Measurements from ENCODE around the gene KCNAB1.
"Not testable (repeated sequence)": the region's sequence is repeated elsewhere in the genome, so short reads cannot be mapped to it uniquely, and the experiment has no call there.

KCNAB1 gene

DNA sequence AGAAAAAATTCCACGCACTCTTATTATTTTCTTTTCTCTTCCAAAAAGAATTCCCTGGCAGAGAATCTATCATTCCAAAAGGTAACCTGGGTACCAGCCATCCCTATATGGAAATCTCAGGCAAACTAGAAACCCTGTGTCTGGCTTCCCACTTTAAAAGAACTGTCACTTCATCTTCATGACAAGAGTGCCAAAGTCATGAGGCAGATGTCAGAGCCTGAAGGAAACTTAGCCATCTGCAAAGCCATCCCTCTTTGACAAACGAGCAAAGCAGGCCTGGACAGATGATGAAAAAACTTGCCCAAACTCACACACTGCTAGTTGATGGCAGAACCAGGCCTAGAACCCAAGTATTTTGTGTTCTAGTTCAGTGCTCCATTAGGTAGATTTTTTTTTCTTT lies 418.7 kb downstream of the KCNAB1 start:
- DNase-seq (ENCODE audit: low read depth), result no peak

DNA sequence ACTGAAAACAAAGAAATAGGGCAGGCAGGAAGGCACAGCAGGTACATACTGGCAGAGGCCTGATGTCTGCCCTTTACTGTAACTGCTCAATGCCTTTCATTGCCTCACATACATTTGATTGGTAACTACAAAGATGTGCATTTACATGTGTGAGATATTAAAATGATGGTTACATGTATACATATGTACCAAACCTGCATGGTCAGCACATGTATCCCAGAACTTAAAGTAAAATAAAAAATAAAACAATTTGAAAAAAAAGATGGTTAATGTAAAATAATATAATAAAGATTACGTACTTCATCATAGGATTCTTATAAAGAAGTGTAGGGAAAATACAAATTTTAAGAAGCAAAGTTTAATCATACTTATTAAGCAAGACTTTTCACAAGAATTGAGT lies 419.4 kb downstream of the KCNAB1 start:
- no peak for DNase-seq (ENCODE audit: low read depth)

DNA sequence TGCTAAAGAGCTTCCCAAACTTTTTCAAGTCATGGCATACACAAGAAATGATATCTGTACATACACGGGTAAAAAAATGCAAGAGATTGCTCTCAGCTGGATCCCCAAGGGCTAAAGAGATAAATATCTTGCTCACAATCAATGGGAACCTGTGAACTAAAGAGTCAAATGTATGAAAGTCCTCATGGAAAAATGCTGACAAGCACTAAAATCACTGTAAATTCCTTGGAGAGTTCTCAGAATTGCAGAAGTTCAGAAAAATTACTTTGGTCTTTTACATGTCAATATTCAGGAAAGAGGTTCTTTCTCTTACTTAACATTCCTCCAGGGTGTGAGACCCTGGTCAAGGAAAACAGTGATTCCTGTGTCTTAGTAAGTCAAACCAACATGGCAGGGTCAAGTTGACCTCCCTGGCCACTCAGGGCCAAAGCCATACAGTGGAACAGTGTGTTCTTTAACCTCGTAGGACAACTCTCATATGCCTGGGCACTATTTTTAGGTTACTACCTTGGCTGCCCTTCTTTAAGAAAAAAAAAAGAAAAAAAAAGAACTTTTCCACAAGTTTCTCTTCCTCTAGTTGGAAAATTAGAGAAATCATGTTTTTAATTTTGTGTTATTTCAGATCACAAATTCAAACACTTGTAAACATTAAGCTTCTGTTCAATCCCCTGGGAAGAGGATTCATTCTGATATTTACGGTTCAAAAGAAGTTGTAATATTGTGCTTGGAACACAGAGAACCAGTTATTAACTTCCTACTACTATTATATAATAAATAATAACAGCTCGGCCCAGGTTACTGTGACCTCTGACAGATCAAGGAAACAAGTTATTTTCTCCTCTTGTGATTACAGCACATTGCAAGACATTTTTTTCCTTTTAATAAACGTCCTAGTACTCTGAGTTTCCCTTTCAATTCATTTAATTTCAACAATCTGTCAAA lies 422.0 kb downstream of the KCNAB1 start:
- no peak for DNase-seq (ENCODE audit: low read depth)

DNA sequence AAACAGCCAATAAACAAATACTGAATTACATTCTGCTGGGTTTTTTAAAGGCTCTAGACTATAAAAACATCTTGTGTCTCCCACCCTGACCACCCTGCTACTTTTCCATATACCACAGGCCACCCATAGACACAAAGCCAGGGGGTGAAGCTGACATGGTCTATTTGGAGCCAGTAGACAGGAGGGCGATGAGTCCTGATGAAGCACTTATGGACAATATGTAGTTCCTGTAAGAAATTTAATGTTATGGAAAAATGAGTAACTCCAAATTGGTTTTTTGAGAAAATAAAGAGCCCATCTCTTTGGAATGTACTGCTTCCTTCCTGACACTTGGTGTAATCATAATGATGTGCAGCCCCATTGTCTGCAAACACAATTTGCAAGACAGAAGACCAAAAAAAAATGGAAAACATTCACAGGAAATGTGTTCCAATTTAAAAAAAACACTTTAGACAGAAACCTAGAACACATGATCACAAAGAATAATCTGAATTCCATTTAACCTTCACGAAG lies 422.7 kb downstream of the KCNAB1 start:
- no peak for DNase-seq (ENCODE audit: low read depth)

DNA sequence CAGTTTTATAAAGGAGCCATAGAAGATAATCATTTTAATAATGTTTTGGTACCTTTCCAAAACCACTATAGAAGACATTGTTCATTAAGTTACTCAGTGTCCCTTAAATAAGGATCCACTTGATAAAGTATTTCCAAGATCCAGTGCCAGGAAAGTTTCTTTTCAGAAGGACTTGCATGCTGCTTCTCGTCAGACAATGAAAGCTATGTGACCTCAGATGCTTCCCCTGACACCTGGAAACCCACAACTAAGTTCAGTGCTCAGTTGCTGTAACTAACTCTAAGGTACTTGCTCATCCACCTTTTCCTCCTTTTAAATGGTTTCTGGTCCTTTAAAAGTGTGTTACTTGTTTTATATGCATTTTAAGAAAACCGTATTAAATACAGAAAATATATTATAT lies 427.3 kb downstream of the KCNAB1 start:
- no peak for DNase-seq (ENCODE audit: low read depth)

DNA sequence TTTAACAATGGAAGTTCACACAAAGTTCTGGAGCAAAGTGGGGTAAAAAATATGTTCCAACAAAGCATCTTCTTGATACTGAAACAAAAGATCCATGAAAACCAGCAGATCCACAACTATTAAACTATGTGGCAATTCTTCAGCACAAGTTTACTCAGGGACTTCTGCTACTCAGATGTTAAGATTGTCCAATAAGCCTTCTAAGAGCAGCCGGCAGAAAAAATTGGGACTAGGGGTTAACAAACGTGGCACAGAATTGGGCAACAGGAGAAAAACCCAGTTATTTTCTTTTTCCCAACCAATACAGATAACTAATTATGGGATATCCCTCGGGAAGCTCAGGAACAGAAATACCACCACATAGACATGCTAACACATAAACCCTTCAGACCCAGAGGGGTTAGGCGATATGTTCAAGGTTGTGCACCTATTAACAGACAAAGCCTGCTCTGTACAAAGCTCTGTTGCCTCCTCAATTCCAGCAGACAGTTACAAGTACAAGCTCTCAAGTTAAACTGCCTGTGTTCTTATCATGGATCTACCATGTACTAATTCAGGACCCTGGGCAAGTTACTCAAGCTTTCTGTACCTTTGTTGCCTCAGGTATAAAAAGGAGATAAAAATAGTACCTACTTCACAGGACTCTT lies 427.8 kb downstream of the KCNAB1 start:
- DNase-seq (ENCODE audit: low read depth), result no peak

DNA sequence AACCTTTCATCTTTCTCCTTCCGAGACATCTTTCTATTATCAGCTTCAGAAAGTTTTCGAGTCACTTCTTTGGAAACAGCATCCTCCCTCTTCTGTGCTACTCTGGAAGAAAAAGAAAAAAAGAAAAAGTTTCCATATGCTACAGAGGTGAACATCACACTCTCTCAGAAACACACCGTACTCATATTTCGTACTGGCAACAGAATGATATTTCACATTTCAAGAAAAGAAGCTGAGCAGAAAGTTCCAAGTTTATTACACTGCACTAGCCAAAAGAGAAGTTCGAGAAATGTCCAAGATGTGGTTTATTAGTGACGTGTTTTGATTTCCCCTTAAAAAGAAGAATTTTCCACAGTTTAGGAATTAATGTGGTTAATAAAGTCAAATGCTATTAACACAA lies 428.5 kb downstream of the KCNAB1 start:
- DNase-seq (ENCODE audit: low read depth), result no peak

DNA sequence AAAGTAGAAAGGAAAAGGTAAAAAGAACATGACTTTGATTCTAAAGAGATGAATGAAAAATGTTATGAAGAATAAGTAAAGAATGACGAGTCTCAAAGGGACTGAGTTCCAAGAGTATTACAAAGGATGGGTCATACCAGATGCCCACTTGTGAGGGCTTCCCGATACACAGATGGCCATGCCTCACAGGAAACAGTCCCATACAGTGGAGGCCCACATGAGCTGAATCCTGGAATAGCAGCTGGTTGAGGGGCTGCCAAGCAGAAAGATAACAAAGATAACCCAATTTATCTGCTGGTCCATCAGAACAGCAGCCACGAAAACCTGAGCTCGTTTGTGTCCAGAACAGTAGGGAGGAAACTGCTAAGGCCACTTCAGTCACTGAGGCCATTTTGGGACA lies 430.9 kb downstream of the KCNAB1 start:
- DNase-seq (ENCODE audit: low read depth), result no peak

DNA sequence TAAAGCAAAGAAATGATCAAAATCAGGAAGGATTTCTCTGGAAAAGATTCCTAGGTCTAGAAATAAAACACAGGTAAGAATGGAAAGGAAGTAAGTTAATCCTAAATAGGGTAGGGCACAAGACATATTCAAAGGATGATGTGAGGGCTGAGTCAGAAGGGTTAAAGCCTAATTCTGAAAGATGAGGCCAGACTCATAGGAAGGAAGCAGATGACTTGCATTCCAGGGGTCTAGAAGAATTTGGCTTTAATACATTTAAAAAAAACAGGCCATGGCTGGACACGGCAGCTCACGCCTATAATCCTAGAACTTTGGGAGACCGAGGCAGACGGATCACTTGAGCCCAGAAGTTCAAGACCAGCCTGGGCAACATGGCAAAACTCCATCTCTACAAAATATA lies 431.4 kb downstream of the KCNAB1 start:
- DNase-seq (ENCODE audit: low read depth), result no peak

DNA sequence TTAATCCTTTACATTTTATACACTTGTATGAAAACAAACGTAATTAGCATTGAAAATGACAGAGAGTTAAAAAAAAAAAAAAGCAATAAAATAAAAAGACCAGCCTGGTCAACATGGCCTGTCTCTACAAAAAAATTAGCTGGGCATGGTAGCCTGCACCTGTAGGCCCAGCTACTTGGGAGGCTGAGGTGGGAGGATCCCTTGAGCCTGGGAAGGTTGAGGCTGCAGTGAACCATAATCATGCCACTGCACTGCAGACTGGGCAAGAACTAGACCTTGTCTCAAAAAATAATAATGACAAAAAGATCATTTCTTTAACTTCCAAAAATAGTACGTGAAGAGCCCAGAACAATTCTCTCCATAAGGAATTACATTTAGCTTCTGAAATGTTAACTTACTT lies 432.6 kb downstream of the KCNAB1 start:
- DNase-seq (ENCODE audit: low read depth), result no peak

DNA sequence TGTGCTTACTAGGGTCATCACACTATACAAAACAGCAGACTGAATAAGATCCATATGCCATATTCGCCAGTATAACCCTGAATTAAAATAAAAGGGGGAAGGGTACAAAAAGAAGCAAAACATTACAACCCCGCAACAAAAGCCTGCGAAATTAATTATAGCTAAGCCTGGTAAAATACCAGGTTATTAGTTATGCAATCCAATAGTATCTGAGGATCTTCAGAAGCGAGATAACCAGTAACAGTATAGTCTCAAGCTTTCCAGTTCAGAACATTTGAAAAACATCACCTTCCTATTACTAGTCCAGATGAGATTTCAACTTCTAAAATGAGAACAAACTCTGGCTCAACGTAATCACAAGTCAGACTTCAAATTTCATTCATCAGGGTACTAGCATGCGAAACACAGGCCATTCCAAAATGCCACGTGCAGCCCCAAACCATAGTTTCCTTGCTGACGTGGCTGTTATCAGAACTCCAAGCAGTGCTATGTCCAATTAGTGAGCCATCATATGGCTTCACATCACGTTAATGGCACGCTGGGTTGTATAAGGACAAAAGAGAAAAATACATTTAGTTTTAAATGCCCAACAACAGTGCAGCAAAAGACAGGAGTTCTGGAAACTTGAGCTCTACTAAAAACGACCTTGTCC lies 433.5 kb downstream of the KCNAB1 start:
- no peak for DNase-seq (ENCODE audit: low read depth)

DNA sequence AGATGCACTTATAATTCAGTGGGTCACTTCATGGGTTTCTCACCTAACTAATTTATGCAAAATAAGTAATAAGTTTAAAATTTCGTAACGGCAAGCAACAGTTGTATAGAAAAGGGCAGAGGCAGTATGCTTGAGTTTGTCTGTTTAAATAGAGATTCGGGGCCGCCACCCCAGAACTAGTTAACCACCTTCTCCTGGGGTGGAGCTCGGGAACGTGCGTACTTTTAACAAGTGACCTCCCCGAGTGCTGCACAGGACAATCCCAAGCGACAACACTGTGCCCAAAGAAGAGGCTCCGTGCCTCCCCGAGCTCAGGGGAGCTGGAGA lies 434.1 kb downstream of the KCNAB1 start:
- no peak for DNase-seq (ENCODE audit: low read depth)

DNA sequence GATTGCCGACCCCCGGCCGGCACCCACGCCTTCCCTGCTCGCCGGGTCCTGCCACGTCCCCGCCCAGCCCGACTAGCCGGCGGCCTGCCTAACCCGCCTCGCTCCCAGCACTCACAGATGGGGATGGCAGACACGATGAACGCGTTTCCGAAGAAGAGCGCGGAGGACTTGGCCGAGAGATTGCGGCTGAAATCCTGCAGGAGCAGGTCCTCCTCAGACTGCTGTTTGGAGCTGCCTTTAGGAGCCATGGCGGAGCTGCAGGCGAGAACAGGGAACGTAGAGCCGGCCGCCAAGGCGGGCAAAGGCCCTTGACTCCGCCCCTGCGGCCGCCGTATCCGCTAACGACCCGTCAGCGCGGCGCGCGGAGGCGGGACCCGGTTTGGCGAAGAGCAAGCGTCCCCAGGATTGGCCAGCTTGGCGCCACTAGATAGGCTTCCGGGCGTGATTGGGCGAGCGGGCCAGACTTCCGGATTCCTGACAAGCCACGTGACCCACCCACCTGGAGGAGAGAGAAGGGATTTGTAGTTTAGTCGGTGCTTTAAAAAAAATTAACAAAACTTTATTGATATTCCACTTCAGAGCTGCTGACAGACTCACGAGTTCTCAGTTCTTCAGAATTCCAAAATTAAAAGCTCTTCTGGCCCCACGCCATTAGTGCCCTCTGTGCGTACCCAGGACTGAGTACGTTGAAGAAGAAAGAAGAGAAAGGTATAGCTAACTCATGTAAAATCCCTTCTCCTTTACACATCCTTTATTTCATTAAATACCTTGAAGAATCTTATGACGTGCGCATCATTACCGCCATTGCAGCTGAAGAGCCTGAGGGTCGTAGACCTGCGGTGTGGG lies 434.7 kb downstream of the KCNAB1 start, which contains the start of gene SSR3:
TSS of gene SSR3 (minus strand) at position 276 of the 846 bp plus-strand sequence. CDS start at position 248, 28 bp downstream.
- DNase-seq (ENCODE audit: low read depth), result peak; percentile 96

DNA sequence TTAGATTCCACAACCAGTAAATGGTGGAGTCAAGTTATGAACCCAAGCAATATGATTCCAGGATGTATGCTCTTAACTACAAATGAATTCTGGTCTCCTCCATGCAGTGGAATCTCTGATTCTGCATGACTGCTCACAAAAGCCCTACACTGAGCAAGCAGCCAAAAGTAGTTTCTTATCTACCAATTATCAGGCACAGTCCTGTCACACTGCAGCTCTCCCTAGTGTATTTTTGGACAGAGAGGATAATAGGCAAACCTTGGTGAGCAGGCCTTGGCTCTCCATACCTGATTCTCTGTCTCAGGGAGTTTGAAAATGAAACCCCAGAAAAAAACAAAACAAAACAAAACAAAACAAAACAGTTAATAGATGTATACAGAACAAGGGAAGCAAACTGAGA lies 438.0 kb downstream of the KCNAB1 start:
- no peak for DNase-seq (ENCODE audit: low read depth)

DNA sequence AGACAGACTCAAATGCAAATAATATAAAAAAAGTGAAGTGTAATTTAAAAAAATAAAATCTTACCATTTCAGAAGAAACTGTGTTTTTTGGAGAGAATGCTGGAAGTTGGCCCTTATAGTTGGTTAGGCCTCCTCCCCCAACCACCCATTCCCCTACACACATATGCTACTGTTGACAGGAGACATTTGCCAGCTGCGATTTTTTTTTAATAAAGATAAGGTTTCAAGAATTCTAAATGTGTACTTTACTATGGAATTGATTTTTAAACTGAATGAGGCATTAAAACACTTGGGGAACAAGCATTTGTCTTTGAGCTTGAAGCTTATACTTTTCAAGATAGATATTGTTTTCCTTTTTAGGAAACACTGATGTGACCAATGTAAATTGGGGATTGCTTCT lies 438.9 kb downstream of the KCNAB1 start:
- DNase-seq (ENCODE audit: low read depth), result no peak

DNA sequence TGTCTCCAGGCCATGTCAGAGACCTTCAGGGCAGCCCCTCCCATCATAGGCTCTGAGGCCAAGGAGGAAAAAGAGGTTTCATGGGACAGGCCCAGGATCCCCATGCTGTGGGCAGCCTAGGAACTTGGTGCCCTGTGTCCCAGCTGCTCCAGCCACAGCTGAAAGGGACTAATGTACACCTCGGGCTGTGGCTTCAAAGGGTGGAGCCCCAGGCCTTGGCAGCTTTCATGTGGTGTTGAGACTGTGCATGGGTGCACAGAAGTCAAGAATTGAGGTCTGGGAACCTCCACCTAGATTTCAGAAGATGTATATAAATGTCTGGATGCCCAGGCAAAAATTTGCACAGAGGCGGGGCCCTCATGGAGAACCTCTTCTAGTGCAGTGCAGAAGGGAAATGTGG lies 441.2 kb downstream of the KCNAB1 start:
- DNase-seq (ENCODE audit: low read depth), result no peak

DNA sequence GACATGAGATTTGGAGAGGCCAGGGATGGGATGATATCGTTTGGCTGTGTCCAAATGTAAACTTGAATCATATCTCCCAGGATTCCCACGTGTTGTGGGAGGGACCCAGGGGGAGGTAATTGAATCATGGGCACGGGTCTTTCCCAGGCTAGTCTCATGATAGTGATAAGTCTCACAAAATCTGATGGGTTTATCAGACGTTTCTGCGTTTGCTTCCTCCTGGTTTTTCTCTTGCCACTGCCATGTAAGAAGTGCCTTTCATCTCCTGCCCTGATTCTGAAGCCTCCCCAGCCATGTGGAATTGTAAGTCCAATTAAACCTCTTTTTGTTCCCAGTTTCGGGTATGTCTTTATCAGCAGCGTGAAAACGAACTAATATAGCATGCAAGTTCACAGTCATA lies 442.1 kb downstream of the KCNAB1 start:
- not testable (repeated sequence) for DNase-seq (ENCODE audit: low read depth)

DNA sequence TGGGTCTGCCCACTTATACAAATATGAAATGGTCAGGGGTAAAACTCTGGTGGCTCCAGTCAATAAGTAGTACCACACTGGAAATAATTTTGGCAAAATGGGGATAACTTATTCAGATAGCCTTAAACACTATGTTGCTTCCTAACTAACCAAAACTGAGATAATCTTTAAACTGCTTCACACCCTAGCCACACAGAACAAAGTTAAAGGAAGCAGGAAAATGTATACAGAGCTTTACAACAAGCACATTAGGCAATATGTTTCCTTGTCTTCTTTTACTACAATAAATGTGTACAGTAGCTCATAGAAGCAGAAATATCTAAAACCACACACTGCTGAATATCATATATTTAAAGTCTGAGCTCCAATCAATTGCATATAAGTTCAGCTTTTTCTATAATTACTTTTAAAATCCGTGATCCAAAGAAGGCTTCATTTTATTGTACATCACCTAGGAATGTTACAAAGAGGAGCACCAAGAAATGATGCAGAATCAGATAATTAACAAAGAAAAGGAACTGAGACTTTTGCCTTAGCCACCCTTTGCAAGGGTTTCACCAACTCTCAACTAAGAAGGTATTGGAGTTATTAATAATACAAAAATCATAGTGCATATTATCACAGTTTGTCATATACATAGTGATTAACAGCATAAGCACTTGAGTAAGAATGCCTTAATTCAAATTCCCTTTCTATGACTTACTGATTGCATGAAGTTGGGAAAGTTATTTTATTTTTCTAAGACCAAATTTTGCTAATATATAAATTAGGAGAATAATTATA lies 443.7 kb downstream of the KCNAB1 start:
- no peak for DNase-seq (ENCODE audit: low read depth)

DNA sequence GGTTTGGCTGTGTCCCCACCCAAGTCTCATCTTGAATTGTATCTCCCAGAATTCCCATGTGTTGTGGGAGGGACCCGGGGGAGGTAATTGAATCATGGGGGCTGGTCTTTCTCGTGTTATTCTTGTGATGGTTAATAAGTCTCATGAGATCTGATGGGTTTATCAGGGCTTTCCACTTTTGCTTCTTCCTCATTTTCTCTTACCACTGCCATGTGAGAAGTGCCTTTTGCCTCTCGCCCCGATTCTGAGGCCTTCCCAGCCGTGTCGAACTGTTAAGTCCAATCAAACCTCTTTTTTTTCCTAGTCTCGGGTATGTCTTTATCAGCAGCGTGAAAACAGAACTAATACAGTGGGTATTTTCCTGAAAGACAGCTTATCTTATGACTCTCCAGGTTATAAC lies 448.6 kb downstream of the KCNAB1 start:
- not testable (repeated sequence) for DNase-seq (ENCODE audit: low read depth)

DNA sequence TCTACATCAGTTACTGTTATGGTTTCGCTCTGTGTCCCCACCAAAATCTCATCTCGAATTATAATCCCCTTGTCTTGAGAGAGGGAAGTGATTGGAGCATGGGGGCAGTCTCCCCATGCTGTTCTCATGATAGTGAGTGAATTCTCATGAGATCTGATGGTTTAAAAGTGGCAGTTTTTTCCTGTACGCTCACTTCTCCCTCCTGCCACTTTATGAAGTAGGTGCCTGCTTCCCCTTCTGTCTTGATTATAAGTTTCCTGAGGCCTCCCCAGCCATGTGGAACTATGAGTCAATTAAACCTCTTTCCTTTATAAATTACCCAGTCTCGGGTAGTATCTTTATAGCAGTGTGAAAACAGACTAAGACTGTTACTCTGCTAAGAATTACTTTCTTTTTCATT lies 449.5 kb downstream of the KCNAB1 start:
- DNase-seq (ENCODE audit: low read depth), result not testable (repeated sequence)

DNA sequence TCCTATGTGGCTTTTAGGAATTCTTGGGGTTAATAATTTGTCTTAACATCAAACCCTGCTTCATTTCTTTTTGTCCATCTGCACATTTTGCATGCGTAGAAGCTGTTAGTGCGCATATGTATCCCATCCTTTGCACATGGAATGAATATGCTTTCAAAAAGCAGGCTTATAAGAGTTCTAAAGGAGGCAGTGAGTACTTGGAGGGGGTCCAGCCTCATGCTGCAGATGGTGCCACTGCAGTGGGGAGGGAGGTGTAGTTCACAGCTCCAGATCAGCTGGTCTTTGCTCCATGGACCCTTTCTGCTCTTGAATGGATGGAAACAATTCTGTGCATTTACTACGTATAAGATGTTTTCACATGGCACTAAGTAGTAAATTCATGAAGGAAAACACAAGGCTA lies 455.3 kb downstream of the KCNAB1 start:
- no peak for DNase-seq (ENCODE audit: low read depth)

Data from stimulated activated CD8-positive, alpha-beta memory T cell treated with anti-CD3 and anti-CD28 coated beads, Interleukin-15, amount 100 ng/mL, for 1 hour (primary cell).